Stimulated activated CD4-positive, alpha-beta T cell treated with anti-CD3 and anti-CD28 coated beads, Interleukin-4, amount 100 ng/mL, for 48 hours (primary cell): ENCODE measurements around the gene QRSL1.
"Not testable (repeated sequence)": the region's sequence is repeated elsewhere in the genome, so short reads cannot be mapped to it uniquely, and the experiment has no call there.

Experiments
- DNase-seq, 2 donors: peaks; one replicate each; pipeline ENCODE4 v3.0.0-alpha.2; 2020; ENCODE audit warnings: low read depth in 2 of 2

The QRSL1 gene

GRCh38 chr6:106677282-106677681, 47.9 kb downstream of the QRSL1 start:
- no peak for DNase-seq

- DNase-seq = no peak
Measured at GRCh38 chr6:106684011-106684410, 54.6 kb downstream of the QRSL1 start.

DNA sequence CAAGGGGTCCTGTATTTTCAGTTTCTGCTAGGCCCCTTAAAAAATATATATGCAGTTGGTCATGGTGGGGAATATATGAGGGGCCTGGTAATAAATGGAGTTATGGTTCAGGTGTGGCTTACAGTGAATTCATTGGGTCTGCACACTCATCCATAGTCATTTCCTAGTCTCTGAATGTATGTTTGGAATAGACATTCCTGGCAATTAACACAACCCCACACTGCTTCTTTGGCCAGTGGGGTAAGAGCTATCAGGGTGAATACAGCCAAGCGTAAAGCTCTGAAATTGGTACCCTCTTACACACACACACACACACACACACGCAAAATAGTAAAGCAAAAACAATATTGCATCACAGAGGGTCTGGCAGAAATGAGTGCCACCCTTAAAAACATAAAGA, 56.5 kb downstream of the QRSL1 start:
- DNase-seq = no peak

- no peak for DNase-seq
Measured at GRCh38 chr6:106688177-106688951, 59.0 kb downstream of the QRSL1 start.

DNA sequence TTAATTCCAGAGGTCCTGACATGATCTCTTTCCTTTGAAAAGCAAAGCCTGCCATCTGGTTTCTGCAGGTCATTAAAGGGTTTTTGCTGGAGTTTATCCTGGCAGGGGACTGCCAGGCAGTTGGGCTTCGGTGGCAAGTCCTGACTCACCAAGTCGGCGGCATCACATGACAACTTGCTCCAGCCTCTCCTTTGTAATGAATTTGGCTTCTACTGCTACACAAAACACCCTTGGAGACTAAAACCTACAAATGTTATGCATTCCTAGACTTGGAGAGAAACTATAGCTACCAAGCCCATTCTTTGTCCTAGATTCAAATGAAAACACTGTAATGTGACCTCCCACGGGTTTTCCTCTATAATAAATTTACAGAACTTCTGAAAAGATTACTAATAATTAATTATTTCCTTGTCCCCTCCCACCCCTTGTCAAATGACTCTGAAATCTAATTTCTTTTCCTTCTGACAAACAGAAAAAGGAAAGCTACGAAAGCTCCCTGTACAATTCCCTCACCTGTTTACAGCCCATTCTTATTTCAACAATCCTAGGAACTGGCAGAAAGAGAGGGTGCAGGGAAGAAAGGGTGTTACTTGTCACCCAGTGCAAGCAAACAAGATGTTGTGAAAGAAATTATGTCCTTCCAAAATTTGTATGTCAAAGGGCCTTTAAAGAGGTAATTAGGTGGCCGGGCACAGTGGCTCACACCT, 62.9 kb downstream of the QRSL1 start:
- DNase-seq = no peak

- no peak for DNase-seq
Measured at GRCh38 chr6:106692819-106693208, 63.4 kb downstream of the QRSL1 start.

DNA sequence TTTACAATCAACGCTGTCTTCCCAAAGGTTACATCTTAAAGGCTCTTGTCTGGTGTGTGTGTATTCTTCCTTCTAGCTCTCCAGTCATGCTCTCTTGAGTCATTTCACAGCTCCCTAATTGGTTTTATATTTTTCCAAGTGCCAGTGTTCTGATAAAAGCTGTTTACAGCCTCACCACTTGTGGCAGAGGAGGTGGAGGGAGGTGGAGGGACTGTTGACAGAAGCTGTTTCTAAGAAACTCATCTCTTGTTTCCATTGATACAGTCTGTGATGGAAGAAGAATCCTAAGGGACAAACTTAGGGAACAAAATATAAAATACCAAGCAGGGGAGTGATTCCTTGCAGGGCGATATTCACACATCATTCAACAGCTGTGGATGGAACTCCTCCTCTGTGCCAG, 64.0 kb downstream of the QRSL1 start:
- no peak for DNase-seq

GRCh38 chr6:106694343-106694742, 65.0 kb downstream of the QRSL1 start:
- DNase-seq = no peak

- DNase-seq = no peak
Measured at GRCh38 chr6:106700581-106700980, 71.2 kb downstream of the QRSL1 start.

DNA sequence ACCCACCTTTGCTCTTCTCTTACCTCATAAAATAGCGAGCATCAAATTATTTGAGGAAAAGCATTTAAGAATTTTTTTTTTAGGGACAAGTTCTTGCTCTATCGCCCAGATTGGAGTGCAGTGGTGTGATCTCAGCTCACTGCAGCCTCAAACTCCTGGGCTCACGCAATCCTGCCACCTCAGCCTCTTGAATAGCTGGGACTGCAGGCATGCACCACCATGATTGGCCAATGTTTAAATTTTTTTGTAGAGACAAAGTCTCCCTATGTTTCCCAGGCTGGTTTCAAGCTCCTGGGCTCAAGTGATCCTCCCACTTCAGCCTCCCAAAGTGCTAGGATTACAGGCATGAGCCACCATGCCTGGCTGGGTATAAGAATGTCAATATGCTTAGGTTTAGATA, 71.8 kb downstream of the QRSL1 start:
- DNase-seq = not testable (repeated sequence)

DNA sequence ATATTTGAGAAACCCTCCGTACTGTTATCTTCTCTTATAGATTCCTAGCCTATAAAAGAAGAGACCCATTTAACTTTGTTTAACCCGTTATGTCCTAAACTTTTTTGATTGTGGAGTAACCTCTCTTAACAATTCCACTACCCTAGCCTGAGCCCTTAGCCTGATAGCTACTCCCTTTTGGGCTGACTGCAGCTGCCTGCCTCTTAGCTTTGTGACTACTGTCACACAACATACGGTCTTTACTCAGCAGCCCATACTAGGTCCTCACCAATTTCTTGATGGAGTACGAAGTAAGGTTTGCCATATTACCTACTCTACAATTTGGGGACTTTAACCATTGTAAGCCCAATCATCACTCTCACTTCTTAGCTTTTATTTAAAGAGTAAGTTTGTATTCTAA, 72.7 kb downstream of the QRSL1 start:
- DNase-seq = no peak

GRCh38 chr6:106702451-106703110, 73.2 kb downstream of the QRSL1 start:
- DNase-seq = no peak

- no peak for DNase-seq
Measured at GRCh38 chr6:106704327-106704726, 74.9 kb downstream of the QRSL1 start.

DNA sequence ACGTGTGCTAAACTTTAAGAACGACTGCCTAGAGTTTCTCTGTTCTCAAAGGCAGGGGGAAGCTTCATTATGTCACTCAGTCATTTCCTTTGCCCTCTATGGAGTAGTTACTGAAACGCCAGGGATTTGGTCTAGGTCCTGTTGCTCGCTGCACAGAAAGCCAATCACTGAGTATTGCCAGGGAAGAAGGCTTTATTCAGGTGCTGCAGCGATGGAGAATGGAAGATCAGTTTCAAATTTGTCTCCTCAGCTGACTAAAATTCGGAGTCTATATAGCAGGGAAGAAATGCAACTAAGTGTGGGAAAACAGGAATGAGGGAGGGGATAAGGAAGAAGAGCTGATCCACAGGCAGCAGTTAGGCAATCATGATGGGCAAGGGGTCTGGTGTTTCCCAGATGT, 75.8 kb downstream of the QRSL1 start:
- DNase-seq = no peak

DNA sequence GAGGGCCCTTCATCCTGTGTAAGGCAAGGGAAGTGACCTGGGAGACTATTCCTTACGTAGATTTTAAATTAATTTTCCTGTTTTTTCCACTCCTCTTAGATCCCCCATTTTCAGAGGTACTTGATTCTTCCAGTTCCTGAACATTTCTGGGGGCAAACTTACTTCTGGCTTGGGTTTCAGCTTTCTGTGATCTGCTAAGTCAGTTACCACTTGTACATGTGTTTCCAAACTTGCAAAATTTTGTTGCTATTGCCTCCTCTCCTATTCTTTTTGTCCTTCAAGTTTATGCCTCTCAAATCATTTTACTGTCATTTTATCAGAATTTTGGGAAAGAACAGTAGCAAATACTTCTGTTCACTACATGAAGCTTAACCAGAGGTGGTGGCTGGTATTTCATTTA, 81.2 kb downstream of the QRSL1 start:
- no peak for DNase-seq

DNA sequence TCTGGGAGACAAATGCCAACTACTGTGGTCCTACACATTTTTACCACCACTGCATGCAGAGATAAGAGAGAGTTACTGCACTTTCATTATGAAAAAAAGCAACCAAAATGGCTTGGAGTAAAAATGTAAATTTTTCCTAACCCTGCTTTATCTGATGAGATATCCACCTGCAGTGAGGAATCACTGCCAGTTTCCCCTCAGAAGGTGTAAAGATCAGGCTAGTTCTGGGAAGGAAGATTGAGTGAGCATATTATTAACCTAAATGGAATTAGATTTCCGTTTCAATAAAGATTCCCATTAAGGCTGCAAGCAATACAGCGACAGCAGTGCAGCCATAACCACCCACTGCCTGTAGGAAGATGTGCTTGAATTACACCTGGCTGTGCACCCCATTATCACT, 84.9 kb downstream of the QRSL1 start:
- no peak for DNase-seq

- no peak for DNase-seq
Measured at GRCh38 chr6:106715922-106716321, 86.5 kb downstream of the QRSL1 start.

GRCh38 chr6:106716966-106717365, 87.6 kb downstream of the QRSL1 start:
- no peak for DNase-seq
